ENCODE measurements around the gene FBXW8. TPM values are rescaled to one million over a fixed set of nuclear protein-coding genes. Genes with fewer than 3 reads are reported as not detected.

FBXW8 gene
- total RNA-seq, 4 donors from 2014 or later, result 7.4 to 15.4 (median 10.2) TPM

- peaks cover 0 to 7% (median 0%) of the 10 kb centered on the region in 3 donors for H3K4me1 ChIP-seq
- intact Hi-C loops (cut with DNase I), result no loop called here
- DNase-seq, result no peak
- WGBS, 2 donors, result 73 to 78% methylated on average over 13 of the region's 13 CpGs
- no peak overlapping the region for H3K27ac ChIP-seq
- H3K4me3 ChIP-seq, result no peak overlapping the region
- H3K27me3 ChIP-seq, result no peaks in the 10 kb centered on the region
- TF ChIP-seq, protein P1, sequence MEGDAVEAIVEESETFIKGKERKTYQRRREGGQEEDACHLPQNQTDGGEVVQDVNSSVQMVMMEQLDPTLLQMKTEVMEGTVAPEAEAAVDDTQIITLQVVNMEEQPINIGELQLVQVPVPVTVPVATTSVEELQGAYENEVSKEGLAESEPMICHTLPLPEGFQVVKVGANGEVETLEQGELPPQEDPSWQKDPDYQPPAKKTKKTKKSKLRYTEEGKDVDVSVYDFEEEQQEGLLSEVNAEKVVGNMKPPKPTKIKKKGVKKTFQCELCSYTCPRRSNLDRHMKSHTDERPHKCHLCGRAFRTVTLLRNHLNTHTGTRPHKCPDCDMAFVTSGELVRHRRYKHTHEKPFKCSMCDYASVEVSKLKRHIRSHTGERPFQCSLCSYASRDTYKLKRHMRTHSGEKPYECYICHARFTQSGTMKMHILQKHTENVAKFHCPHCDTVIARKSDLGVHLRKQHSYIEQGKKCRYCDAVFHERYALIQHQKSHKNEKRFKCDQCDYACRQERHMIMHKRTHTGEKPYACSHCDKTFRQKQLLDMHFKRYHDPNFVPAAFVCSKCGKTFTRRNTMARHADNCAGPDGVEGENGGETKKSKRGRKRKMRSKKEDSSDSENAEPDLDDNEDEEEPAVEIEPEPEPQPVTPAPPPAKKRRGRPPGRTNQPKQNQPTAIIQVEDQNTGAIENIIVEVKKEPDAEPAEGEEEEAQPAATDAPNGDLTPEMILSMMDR (IDR thresholded peaks at IDR 0.05), result no peak
- TF ChIP-seq POLR2A (IDR thresholded peaks at IDR 0.05), result no peak
- peaks cover 0 to 48% (median 0%) of the 10 kb centered on the region in 3 donors for H3K36me3 ChIP-seq
- H3K9me3 ChIP-seq, result no peaks in the 10 kb centered on the region
Measured at GRCh38 chr12:116954710-116955381, 44.1 kb downstream of the FBXW8 start.

DNA sequence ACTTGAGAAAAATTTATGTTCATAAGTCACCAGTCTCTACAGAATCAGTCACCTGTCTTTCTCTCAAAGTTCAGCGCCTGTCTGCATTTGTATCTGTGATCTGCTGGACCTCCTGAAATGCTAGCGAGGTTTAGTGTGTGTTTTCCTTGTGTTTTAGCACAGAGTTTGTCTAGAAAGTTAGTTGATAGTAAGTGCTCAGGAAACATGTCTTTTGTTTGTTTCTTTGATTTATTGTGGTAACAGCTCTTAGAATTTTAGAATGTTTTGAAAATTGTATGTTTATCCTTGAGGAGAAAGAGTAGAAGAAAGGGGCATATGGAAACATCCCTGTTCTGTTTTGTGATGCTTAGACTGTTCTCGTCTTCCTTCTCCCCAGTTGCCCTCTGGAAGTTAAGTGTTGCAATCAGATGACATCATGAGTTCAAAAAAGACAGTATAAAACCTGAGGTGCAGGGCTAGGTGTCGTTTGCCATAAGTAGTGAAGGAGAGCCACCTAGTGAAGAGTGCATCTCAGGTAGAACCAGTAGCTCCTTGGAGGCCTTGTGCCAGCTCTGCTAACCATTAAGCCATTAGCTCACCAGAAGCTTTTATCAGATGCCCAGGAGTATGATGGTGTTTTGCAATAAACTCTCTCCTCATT lies 44.8 kb downstream of the FBXW8 start:
- Histone ChIP-seq H3K4me3 (no peak overlapping the region), H3K36me3 (peaks cover 0 to 44% (median 0%) of the 10 kb centered on the region in 3 donors), H3K4me1 (peaks cover 0 to 7% (median 0%) of the 10 kb centered on the region in 3 donors), H3K27ac (no peak overlapping the region), H3K9me3 (no peaks in the 10 kb centered on the region), H3K27me3 (no peaks in the 10 kb centered on the region)
- no peak for DNase-seq
- 70 to 71% methylated on average over 4 of the region's 4 CpGs for WGBS, 2 donors
- intact Hi-C loops (cut with DNase I), result no loop called here
- TF ChIP-seq, protein P1 (IDR thresholded peaks at IDR 0.05), result peak in 5 of 6 experiments; percentile 22 to 63 (median 46)
- TF ChIP-seq POLR2A (IDR thresholded peaks at IDR 0.05), result no peak

GRCh38 chr12:116958402-116959197 lies 47.9 kb downstream of the FBXW8 start:
- Histone ChIP-seq H3K27ac (no peak overlapping the region), H3K4me1 (peaks cover 0 to 7% (median 0%) of the 10 kb centered on the region in 3 donors), H3K4me3 (no peak overlapping the region), H3K36me3 (peaks cover 0 to 20% (median 0%) of the 10 kb centered on the region in 3 donors), H3K27me3 (no peaks in the 10 kb centered on the region), H3K9me3 (no peaks in the 10 kb centered on the region)
- intact Hi-C loops (cut with DNase I), result no loop called here
- TF ChIP-seq, protein P1 (IDR thresholded peaks at IDR 0.05), result no peak
- TF ChIP-seq POLR2A (IDR thresholded peaks at IDR 0.05), result no peak
- WGBS, 2 donors, result 79 to 94% methylated on average over 6 of the region's 6 CpGs
- no peak for DNase-seq

GRCh38 chr12:116959198-116959460 lies 48.4 kb downstream of the FBXW8 start:
- peaks cover 0 to 20% (median 0%) of the 10 kb centered on the region in 3 donors for H3K36me3 ChIP-seq
- no peak for DNase-seq
- peaks cover 0 to 7% (median 0%) of the 10 kb centered on the region in 3 donors for H3K4me1 ChIP-seq
- H3K9me3 ChIP-seq, result no peaks in the 10 kb centered on the region
- TF ChIP-seq, protein P1 (IDR thresholded peaks at IDR 0.05), result no peak
- TF ChIP-seq POLR2A (IDR thresholded peaks at IDR 0.05), result no peak
- no peak overlapping the region for H3K4me3 ChIP-seq
- WGBS, 2 donors, result 82 to 94% methylated on average over 2 of the region's 2 CpGs
- H3K27me3 ChIP-seq, result no peaks in the 10 kb centered on the region
- H3K27ac ChIP-seq, result no peak overlapping the region
- intact Hi-C loops (cut with DNase I), result no loop called here

Data from esophagus squamous epithelium (tissue), 5 donors.